Loucy (cell line): ENCODE results near the gene ARHGEF10L.

Experiments used
- CTCF ChIP-seq: fragments of 200-600 bp; sonication (generic); conservative IDR thresholded peaks from 2 replicates; pipeline ENCODE4 v1.5.1; 2014; ENCODE audit warnings: mild to moderate bottlenecking, antibody characterized with exemption, low read length
- EZH2phosphoT487 ChIP-seq: fragments of 200-600 bp; IDR thresholded peaks from 2 replicates; pipeline ENCODE4 v1.6.1; 2018; ENCODE audit warnings: antibody characterized with exemption, mild to moderate bottlenecking, moderate library complexity, borderline replicate concordance

- TF ChIP-seq CTCF: no peak
- no peak for TF ChIP-seq EZH2phosphoT487
These were observed 36.4 kb upstream of the ARHGEF10L start for GRCh38 chr1:17503146-17503545.
